T-helper 1 cell (primary cell): ENCODE measurements around the gene ARPC5L.
"Not testable (repeated sequence)": the region's sequence is repeated elsewhere in the genome, so short reads cannot be mapped to it uniquely, and the experiment has no call there.

Experiments
- DNase-seq, 5 donors: peaks; one replicate each; pipeline ENCODE4 v3.0.0-alpha.2; 2012 to 2020

ARPC5L gene

DNA sequence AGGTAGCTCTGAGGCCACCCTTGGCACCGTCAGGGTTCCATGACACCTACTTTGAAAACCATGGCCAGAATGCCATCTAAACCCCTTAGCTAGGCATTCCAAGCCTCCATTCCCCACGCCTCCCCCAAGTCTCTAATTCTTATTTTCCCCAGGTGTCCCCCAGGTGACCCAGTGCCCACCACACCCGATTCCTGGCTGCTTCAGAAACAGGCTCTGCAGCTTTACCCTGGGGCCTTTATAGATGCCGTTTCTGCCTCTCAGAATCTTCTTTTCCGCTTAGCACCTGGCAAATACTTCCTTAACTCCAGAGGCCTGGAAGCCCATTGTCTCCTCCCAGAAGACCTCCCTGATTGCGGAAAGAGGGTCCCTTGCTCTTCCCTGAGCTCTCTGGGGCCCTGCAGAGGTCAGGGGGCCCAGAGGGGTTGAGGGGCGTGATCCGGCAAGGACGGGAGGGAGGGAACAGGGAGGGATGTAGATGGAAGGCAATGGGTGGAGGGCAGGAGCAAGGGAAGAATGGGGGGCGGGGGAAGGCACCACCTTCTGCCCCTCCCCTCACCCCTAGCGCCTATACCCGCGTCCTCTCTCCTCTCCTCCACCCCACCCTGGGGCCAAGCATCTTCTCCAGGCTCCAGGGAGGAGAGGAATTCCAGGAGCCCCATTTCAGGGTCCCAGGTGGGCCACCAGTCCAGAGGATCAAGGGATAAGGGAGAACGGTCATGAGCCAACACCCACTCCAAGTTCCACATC lies 20.7 kb upstream of the ARPC5L start:
- DNase-seq, result no peak

DNA sequence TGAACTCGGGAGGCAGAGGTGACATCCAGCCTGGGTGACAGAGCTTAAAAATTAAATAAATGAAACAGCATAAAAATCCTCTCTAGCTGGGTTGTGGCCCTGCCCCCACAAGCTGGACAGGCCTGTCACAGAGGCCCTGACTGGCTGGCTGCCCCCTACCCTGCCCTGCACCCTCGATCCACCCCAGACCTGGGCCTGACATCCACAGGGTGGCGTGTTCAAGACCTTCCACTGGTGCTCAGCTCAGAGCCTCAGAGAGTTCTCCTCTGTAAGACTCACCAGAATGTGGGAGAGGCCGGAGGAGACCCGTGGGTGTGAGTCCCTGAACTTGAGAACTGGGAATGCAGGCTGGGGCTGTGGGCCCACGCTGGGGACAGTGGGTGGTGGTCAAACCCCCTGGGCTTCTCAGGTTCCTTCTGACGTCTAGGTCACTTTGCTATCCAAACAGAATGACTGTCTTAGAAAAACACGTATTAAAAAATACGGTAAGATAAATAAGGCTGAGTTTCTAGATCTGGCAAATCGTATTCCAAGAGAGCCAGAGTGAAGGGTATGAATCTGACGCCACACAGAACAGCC lies 18.4 kb upstream of the ARPC5L start:
- DNase-seq, result no peak

DNA sequence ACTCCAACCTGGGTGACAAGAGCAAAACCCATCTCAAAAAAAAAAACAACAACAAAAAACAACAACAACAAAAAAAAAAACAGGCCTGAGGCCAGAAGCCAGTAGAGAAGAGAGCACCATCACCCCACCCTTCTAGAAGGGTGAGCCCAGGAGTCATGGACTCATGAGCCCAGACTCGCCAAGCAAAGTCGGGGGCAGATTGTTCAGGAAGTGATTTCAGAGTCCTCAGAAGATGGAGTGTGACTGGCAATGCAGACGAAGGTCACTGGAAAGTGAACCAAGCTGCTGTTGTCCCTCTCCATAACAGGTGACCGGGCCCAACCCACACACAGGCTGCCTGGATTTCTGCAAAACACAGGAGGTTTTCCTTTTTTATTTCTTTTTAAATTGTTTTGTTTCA lies 17.6 kb upstream of the ARPC5L start:
- no peak for DNase-seq

DNA sequence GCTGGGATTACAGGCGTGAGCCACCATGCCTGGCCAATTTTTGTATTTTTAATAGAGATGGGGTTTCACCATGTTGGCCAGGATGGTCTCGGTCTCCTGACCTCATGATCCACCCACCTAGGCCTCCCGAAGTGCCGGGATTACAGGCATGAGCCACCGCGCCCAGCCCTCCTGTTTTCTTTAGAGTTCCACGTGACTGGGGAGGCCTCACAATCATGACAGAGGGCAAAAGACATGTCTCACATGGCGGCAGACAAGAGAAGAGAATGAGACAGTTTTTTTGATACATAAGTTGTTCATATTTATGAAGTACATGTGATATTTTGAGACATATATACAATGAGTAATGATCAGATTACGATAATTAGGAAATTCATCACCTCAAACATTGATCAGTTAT lies 15.5 kb upstream of the ARPC5L start:
- not testable (repeated sequence) for DNase-seq

DNA sequence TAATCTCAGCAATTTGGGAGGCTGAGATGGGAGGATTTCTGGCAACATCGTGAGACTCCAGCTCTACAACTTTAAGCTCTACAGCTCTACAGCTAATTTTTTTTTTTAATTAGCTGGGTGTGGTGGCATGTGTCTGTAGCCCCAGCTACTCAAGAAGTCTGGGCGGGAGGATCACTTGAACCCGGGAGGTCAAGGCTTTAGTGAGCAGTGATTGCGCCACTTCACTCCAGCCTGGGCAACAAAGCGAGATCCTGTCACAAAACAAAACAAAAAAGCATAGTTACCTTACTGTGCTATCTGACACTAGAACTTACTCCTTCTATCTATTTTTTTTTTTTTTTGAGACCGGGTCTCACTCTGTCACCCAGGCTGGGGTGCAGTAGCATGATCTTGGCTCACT lies 15.0 kb upstream of the ARPC5L start:
- no peak for DNase-seq

DNA sequence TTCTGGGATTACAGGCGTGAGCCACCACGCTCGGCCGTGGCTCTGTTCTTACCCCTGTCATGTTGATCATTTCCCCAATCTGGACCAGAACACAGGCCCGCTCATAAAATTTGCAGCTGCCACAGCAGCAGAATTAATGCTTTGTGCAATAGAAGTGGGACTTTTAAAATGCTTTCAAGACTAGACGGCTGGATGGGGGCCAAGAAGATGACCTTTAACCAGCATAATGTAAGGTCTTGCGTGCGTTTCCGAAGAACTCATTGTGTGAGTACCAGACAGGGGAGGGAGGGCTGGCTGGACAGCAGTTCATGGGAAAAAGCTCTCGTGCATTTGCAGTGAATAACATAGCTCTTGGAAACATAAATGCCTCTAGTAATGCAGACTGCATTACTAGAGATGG lies 12.1 kb upstream of the ARPC5L start:
- no peak for DNase-seq

DNA sequence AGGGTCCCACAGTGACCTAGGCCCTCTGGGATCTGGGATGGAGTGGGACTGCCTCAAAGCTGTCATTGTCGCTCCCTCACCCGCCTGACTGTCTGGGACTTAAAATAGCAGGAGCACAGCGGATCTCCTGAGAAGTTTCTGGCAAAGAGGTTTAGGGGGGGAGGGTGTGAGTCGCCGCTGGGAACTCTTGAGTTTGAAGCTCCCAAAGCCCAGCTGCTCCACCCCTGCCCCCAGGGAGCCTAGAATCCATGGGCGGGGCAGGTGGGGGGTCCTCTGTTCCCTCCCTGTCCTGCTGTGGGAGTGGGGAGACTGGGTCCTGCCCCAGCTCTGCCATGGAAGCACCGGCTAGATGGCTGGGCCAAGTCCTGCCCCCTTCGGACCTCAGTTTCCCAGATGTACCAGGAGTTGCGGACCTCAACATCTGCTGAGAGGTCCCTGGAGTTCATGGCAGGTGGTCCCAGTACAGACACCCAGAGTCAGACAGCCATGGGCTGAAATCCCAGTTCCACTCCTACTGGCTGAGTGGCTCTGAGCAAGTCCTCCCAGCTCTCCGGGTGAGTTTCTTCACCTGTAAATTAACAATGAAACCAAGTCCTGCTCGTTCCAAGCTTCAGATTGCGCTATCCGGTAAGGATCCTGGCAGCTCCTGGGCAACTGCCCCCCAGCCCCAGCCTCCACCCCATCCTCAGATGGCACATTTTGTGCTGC lies 9.7 kb upstream of the ARPC5L start:
- DNase-seq, result no peak

DNA sequence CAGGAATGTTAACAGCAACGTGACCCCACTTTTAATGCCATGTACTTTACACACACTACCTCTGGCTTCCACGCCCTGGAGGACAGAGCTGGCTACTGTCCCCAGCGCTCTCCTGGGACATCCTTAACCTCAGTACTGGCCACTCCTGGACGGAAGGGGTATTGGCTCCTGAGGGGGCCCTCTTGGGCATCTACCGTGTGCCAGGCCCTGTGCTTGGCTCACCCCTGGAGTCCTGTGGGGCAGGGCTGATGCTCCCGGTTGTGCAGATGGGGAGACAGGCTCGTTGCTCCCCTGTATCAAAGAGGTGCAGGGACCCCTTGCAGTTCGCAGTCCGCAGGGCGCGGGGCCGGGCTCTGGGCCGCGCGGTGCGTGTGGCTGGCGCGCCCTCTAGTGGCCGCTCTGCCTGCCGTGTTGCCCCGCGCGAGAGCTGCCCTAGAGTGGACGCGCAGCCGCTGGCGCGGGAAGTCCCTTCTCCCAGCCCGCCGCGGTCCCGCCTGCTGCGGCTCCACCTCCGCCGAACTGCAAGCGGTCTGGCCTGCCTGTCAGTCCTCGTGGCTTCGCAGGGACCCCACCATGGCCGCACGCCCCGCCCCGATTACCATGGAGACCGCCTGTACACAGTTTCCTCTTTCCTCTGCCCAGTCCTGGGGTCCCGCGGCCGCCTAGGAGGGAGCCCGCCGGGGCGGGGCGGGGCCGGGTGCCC lies 8.9 kb upstream of the ARPC5L start, which contains the start of gene WDR38:
TSS of gene WDR38 (plus strand) at position 632 of the 703 bp plus-strand sequence. CDS start 72 bp downstream, outside the sequence.
- DNase-seq, result peak; percentile 66 to 82 (median 78)

DNA sequence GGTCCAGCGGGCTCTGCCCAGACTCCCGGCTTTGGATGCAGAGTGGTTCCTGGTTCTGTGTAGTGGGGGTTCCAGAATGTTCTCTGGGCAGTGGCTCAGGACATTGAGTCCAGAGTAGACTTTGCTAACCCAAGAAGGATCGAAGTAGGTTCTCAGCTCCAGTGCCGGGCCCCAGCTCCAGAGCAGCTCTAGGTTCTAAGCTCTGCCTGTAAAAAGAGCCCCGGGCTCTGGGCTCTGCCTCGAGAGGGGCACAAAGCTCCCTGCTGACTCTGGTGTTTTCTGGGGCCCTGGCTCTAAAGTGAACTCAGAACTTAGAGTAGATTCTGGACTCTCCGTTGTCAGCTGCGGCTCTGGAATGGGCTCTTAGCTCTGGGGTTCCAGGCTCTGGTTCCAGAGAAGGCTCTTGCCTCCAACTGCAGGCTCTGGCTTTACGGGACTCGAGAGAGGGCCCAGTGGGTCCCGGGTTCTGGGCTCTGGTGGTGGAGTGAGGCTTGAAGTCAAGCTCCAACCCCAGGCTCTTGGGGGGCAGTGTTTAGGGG lies 8.3 kb upstream of the ARPC5L start:
- no peak for DNase-seq

DNA sequence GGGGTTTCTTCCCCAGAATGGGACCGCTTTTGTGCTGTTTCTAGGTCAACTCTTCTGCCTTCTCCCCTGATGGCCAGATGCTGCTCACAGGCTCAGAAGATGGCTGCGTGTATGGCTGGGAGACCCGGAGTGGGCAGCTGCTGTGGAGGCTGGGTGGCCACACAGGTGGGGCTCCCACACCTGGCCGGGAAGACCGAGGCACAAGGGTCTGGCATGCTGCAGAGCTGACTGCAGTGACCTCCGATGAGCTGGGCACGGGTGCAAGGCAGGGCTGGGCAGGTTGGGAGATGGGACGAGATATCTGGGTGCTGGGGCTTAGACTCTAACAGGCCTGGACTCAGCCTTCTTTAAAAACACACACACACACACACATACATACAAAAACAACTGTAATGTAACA lies 7.8 kb upstream of the ARPC5L start:
- DNase-seq, result no peak

DNA sequence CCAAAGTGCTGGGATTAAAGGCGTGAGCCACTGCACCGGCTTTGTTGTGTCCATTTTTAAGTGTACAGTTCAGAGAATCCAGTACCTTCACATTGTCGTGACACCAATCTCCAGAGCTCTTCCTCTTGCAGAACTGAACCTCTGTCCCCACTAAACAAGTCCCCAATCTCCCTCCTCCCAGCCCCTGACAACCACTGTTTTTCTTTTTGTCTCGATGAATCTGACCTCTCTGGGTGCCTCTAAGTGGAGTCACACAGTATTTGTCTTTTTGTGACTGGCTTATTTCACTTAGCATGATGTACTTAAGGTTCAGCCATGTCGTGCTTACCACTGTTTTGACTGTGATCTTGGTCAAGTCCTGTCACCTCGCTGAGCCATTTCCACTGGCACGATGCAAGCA lies 7.1 kb upstream of the ARPC5L start:
- no peak for DNase-seq

DNA sequence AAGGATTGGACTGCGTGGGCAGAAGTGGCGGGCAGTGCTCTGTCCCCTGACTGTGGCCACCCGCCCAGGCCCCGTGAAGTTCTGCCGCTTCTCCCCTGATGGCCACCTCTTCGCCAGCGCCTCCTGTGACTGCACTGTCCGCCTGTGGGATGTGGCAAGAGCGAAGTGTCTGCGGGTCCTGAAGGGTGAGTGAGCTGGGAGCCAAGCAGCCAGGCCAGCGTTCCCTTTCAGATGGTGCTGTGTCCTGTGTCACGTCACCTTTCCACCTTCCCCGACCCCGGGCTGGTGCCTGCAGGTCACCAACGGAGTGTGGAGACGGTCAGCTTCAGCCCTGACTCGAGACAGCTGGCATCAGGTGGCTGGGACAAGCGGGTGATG lies 6.4 kb upstream of the ARPC5L start:
- DNase-seq, result no peak

DNA sequence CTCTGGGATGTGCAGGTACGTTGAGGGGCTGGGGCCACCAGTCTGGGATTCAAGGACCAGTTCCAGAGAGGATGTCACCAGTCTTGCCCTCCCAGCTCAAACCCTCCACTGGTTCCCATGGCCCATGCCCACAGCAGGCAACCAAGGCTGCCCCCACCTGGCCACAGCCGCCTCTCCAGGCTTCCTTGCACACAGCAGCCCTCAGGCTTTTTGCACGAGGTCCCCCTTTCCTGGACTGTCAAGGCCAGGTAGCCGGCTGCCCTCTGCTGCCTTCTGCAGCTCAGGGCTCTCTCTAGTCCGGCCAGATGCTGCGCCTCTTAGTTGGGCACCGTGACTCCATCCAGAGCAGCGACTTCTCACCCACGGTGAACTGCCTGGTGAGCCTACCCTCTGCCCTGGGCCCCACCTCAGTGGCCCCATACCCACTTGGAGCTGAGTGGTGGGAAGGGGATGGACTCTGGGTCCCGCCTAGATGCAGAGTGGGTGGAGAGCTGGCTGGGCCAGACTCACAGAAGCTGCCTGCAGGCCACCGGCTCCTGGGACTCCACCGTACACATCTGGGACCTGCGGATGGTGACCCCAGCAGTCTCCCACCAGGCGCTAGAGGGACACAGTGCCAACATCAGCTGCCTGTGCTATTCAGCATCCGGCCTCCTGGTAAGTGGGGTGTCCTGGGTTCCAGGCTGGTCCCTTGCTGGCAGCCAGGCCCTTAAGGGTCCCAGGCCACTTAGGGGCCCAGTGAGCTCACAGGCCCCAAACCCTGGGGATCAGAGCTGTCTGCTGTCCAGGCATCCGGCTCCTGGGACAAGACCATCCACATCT lies 5.8 kb upstream of the ARPC5L start:
- DNase-seq, result no peak

DNA sequence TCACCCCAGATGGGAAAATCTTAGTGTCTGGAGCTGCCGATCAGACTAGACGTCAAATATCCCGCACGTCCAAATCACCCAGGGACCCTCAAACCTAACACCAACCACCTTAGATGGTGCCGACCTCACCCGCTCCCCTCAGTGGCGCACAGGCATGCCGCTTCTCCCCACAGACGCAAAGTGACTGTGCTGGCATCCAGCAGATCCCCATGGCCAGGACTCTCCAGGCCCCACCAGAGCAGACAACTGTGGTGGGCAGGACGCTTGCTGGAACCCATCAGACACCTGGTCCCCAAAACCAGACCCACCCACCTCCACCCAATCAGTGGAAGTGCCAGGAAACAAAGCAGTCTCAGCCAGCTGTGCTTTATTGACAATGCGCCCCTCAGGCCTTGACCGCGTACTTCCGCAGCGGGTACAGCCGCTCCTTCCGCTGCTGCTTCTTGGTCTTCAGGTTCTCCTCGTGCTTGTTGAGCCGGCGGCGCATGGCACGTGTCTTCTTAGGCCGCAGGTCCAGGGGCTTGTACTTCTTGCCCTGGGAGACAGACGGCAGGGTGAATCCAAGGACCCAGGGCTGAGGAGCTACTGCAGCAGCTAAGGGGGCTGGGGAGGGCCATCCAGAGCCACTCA lies 4.3 kb upstream of the ARPC5L start:
- no peak for DNase-seq

DNA sequence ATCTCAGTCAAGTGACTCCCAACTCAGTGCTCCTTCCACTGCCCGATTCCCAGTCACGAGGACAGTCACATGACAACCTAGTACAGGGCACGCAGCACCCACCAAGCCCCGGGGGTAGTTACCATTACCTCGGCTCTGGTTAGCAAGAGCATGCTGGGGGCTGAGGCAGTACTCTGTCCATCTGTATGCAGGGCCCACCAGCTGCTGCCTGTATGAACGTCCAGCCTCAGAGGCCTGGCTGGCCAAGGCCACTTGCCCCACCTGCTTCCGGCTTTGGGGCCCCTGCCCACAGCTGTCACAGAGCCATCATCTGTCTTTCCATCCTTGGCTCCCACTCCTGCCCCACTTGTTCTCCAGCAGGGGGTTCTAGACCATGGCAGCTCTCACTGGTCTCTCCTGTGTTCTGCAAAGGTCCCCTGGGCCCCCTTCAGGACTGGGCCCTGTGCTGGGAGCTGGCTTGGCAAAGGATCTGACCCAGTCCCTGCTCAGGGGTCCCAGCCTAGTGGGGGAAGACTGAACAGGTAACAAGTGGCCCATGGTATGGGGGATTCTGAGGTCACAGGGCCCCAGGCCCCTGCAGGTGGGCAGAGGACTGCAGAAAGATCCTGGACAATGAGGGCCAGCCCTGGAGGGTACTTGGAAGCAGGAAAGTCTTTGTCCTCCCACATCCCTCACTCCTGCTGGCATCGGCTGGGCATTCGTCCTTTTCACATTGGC lies 3.4 kb upstream of the ARPC5L start:
- no peak for DNase-seq

DNA sequence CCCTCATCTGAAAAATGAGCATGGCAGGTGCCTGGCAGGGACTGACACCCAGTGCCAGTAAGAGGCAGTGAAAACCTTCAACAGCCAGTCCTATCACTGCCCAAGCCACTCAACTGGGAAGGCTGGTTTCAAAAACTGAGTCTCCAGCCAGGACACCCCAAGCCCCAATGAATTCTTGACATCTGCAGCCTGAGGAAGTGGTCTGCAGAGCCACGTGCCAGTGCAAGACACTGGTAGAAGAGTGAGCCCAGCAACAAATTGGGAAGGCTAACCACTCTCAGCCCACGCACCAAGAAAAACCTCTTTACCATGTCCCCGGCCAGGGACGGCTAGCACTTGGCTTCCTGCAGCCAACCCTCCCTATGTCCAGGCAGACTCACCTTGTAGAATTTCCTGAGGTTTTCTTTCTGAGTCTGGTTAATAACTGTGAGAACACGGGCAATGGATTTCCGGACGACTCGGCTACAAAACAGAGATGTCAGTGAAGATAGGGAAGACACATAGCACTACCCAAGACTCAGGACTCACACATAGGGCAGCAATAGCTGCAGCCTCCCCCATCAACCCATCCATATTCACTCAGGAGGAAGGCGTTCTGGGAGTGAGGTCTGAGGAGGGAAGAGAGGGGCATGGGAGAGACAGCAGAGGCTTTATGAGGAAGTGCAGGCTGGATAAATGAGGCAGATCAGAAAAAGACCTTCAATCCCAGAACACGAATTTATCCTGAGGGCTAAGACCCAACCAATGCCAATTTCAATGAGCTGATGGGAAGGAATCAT lies 1.9 kb upstream of the ARPC5L start:
- DNase-seq, result no peak

DNA sequence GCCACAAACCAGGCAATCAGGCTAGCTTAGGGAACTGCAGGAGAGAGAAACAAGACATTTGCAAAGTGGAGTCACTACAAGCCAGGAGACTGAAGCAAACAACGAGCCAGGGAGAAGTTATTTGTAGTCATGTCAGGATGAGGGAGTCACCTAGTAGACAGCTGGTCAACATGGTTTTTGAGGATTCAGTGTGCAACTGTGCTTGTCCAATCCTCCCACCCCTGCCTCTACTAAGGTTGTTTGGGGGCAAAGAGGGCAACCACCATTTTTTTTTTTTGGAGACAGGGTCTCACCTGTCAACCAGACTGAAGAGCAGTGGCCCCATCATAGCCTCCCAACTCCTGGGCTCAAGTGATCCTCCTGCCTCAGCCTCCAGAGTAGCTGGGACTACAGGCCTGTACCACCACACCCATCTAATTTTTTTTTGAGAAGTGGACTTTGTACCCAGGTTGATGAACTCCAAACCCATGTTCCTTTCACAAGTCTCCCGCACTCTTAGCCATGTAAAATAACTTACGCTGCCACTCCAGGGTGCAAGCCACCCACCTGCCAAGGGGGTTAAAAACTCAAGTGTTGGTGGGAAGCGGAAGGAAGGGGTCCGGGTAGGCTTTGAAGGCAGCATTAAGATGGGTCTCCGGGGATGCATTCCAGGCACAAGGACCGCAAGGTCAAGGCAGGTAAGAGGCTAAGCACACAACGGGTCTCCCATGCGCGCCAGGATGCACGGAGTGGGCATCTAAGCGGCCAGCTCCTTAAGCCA lies 1.2 kb upstream of the ARPC5L start:
- no peak for DNase-seq

DNA sequence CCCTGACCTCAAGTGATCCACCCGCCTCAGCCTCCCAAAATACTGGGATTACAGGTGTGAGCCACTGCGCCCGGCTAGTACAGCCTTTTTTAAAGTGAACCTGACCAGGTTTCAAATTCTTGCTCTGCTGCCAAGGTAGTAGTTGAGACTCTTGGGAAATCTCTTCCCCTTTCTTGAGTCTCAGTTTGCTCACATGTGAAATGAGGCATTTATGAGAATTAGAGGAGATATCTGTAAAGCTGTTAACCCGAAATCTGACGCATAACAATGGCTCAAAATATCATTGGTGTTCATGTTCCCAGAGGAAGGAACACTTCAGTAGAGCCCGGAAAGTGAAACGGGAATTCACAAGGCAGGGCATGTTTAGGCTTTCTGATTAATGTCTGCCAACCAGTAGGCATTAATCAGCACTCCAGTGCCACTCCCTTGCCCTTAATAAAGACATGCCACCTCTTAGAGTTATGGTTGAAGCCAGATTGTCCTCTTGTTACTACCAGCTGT lies 1.5 kb downstream of the ARPC5L start:
- no peak for DNase-seq
